Lung (tissue), 12 donors: Measurements from ENCODE around the gene CDK14. TPM values are rescaled to one million over a fixed set of nuclear protein-coding genes. Genes with fewer than 3 reads are reported as not detected.
A peak's percentile ranks its signal among the peaks of the same experiment; 100 is the strongest.

ENCODE experiments used
- ATAC-seq: fragments of 200-7000 bp; cut with Tn5 transposase; one replicate; pipeline ENCODE4 v1.9.1; 2020; ENCODE audit warnings: moderate number of reproducible peaks; ENCODE audit not compliant: insufficient read depth, low FRiP score
- DNase-seq, 3 donors: peaks; one replicate each; pipeline ENCODE4 v3.0.0-alpha.2; 2013 to 2017
- H3K27ac ChIP-seq, 2 donors: one replicate each; pipeline ENCODE4 v1.5.1; 2013; ENCODE audit warnings: mild to moderate bottlenecking in 2 of 2, moderate library complexity in 2 of 2, control low read depth in 1 of 2, inconsistent platforms in 1 of 2, low read depth in 1 of 2, low read length in 1 of 2
- H3K27me3 ChIP-seq, 3 donors: one replicate each; pipeline ENCODE4 v1.5.1; 2013; ENCODE audit warnings: low read length in 2 of 3; ENCODE audit not compliant: control insufficient read depth in 3 of 3, insufficient read depth in 3 of 3
- H3K36me3 ChIP-seq, 4 donors: one replicate each; pipeline ENCODE4 v1.5.1; 2013; ENCODE audit warnings: low read length in 4 of 4, mild to moderate bottlenecking in 1 of 4, moderate library complexity in 1 of 4; ENCODE audit not compliant: control insufficient read depth in 4 of 4, insufficient read depth in 4 of 4
- H3K4me1 ChIP-seq, 5 donors: one replicate each; pipeline ENCODE4 v1.5.1; 2013; ENCODE audit warnings: low read length in 5 of 5, mild to moderate bottlenecking in 2 of 5, moderate library complexity in 1 of 5; ENCODE audit not compliant: control insufficient read depth in 5 of 5, insufficient read depth in 5 of 5
- H3K4me3 ChIP-seq: one replicate; pipeline ENCODE4 v1.5.1; 2013; ENCODE audit warnings: mild to moderate bottlenecking, control low read depth, moderate library complexity
- H3K9ac ChIP-seq, 2 donors: one replicate each; pipeline ENCODE4 v1.5.1; 2013; ENCODE audit warnings: low read length in 2 of 2, control low read depth in 1 of 2; ENCODE audit not compliant: insufficient read depth in 1 of 2
- H3K9me3 ChIP-seq, 4 donors: one replicate each; pipeline ENCODE4 v1.5.1; 2013; ENCODE audit warnings: low read length in 3 of 4, mild to moderate bottlenecking in 1 of 4, moderate library complexity in 1 of 4; ENCODE audit not compliant: control insufficient read depth in 4 of 4, insufficient read depth in 3 of 4
- CTCF ChIP-seq: IDR thresholded peaks from 2 replicates; pipeline ENCODE4 v1.5.1; 2012; ENCODE audit warnings: mild to moderate bottlenecking; ENCODE audit errors: control extremely low read depth, extremely low read depth
- WGBS, 2 donors: extraction: QIAGEN DNeasy Blood & Tissue Kit; methylation state at CpG; one replicate each; pipeline ENCODE4 v1.1.7; 2013; 5-methylcytosine and 5-hydroxymethylcytosine counted together
- polyA plus RNA-seq, 2 donors: library from polyadenylated mRNA; stranded (reverse); fragments of 200-250 nt; gene quantifications; one replicate each; pipeline ENCODE4 v1.2.1, GENCODE V29; 2013
- total RNA-seq, 2 donors: library from RNA; depleted of rRNA in 1 of 2; stranded (reverse); fragments of >200 nt in 1 of 2; gene quantifications; one replicate each; pipeline ENCODE4 v1.2.1, GENCODE V29; 2014 to 2021
- donor health status: control.
- donor health status: control.
- donor health status: Bipolar disorder and iron deficiency.
- donor health status: healthy.
- donor health status: DM: yes; HTN: yes; CAD: no.

Gene CDK14
- total and polyA plus RNA-seq, 4 donors: 4.3 to 117 (median 18.9) TPM

DNA sequence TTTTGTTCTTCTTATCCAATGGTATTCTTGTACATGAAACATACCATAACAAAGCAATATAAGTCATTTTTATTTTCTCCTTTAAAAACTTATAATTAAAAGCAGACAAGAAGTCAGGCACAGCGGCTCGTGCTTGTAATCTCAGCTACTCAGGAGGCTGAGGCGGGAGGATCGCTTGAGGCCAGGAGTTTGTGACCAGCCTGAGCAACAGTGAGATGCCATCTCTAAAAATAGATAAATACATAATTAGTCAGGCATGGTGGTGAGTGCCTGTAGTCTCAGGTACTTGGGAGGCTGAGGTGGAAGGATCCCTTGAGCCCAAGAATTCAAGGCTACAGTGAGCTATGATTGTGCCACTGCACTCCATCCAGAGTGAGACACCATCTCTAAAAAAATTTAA, 473.0 kb downstream of the CDK14 start:
- H3K36me3 ChIP-seq: no peaks in the 10 kb centered on the region
- TF ChIP-seq CTCF: no peak
- DNase-seq (no peak), ATAC-seq (no peak)
- H3K4me1 ChIP-seq: peaks cover 1 to 28% (median 3%) of the 10 kb centered on the region in 5 donors
- no peak overlapping the region for H3K27ac ChIP-seq
- H3K4me3 ChIP-seq: no peak overlapping the region
- no peaks in the 10 kb centered on the region for H3K27me3 ChIP-seq
- no peaks in the 10 kb centered on the region for H3K9me3 ChIP-seq
- WGBS, 2 donors: 98 to 99% methylated on average over 4 of the region's 4 CpGs
- no peak overlapping the region for H3K9ac ChIP-seq

- TF ChIP-seq CTCF: no peak
- H3K4me3 ChIP-seq: no peak overlapping the region
- 63 to 77% methylated on average over 3 of the region's 3 CpGs for WGBS, 2 donors
- no peak overlapping the region for H3K9ac ChIP-seq
- H3K27ac ChIP-seq: no peak overlapping the region
- H3K9me3 ChIP-seq: peaks cover 0 to 1% (median 0%) of the 10 kb centered on the region in 4 donors
- no peaks in the 10 kb centered on the region for H3K36me3 ChIP-seq
- peaks cover 0 to 46% (median 4%) of the 10 kb centered on the region in 5 donors for H3K4me1 ChIP-seq
- no peaks in the 10 kb centered on the region for H3K27me3 ChIP-seq
- DNase-seq (peak in 1 of 3 donors; percentile 63), ATAC-seq (no peak)
Measured at GRCh38 chr7:91079487-91079886, 483.4 kb downstream of the CDK14 start.

DNA sequence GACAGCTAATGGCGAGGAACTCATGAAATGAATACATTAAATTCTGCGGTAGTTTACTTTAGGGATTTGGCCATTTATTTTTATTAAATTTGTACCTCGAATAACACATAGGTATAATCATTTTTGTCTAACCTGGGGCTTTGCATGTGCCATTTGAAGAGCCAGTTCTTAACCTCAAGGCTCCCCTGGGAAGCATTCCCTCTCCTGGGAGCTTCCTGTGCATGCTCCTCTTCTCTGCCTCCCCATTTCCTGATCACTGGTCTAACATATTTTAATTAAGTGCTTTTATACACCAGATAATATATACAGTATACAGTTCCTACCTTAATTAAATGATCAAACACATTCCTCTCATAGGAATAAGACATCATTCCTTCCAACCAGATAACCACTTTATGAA, 484.2 kb downstream of the CDK14 start:
- no peak for TF ChIP-seq CTCF
- Histone ChIP-seq H3K27me3 (no peaks in the 10 kb centered on the region), H3K9me3 (peaks cover 0 to 1% (median 0%) of the 10 kb centered on the region in 4 donors), H3K36me3 (no peaks in the 10 kb centered on the region), H3K9ac (no peak overlapping the region), H3K4me3 (no peak overlapping the region), H3K4me1 (peaks cover 0 to 49% (median 5%) of the 10 kb centered on the region in 5 donors), H3K27ac (no peak overlapping the region)
- WGBS, 2 donors: 94 to 95% methylated on average over 3 of the region's 3 CpGs
- ATAC-seq (no peak), DNase-seq (no peak)

DNA sequence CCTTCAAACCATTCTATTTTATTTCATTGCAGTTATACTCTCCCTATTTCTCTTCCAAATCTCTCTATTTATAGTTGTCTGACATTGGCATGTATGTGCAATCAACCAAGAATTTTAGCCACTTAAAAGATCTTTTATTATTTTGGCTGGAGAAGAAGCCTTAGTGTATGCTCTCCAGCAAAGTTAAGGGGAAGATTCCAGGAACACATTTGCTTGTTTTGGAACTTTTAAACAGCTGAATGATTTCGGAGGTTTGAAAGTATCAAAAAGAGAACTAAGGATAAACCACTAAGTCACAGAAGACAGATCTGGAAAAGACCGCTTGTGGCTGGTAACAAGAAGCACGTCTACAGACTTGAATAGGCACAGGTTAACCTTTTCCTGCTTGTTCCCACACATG, 485.9 kb downstream of the CDK14 start:
- Histone ChIP-seq H3K4me1 (peaks cover 0 to 49% (median 5%) of the 10 kb centered on the region in 5 donors), H3K27me3 (no peaks in the 10 kb centered on the region), H3K27ac (peak overlapping the region in 1 of 2 donors; percentile 9), H3K36me3 (no peaks in the 10 kb centered on the region), H3K9ac (peak overlapping the region in 1 of 2 donors; percentile 73), H3K9me3 (peaks cover 0 to 1% (median 0%) of the 10 kb centered on the region in 4 donors), H3K4me3 (no peak overlapping the region)
- TF ChIP-seq CTCF: no peak
- no peak for ATAC-seq
- DNase-seq: peak in 2 of 3 donors; percentile 65 to 79
- WGBS, 2 donors: 42 to 50% methylated on average over 3 of the region's 3 CpGs
